ENCODE data around the gene ZDHHC8. TPM values are rescaled to one million over a fixed set of nuclear protein-coding genes. Genes with fewer than 3 reads are reported as not detected.

The ZDHHC8 gene
- total RNA-seq, 2 donors from 2014 or later = 41.6 to 47.6 TPM

GRCh38 chr22:20183101-20183500 is 51.5 kb downstream of the ZDHHC8 start:
- no peak for DNase-seq
- H3K27me3 Mint-ChIP-seq (ENCODE audit: low read depth) = no peaks in the 10 kb centered on the region
- H3K27ac Mint-ChIP-seq = no peak overlapping the region
- H3K36me3 Mint-ChIP-seq (ENCODE audit: insufficient read depth in 2 of 2) = no peaks in the 10 kb centered on the region
- no peak for ATAC-seq (replicated peaks in 1 of 2)
- no peaks in the 10 kb centered on the region for H3K9me3 Mint-ChIP-seq
- no peaks in the 10 kb centered on the region for H3K4me1 Mint-ChIP-seq (ENCODE audit: low read depth)
- no peak overlapping the region for H3K4me3 Mint-ChIP-seq

GRCh38 chr22:20183823-20184222 is 52.2 kb downstream of the ZDHHC8 start:
- H3K4me1 Mint-ChIP-seq (ENCODE audit: low read depth) = no peaks in the 10 kb centered on the region
- no peaks in the 10 kb centered on the region for H3K9me3 Mint-ChIP-seq
- H3K27ac Mint-ChIP-seq = no peak overlapping the region
- no peak overlapping the region for H3K4me3 Mint-ChIP-seq
- no peaks in the 10 kb centered on the region for H3K36me3 Mint-ChIP-seq (ENCODE audit: insufficient read depth in 2 of 2)
- ATAC-seq (replicated peaks in 1 of 2) (no peak), DNase-seq (no peak)
- H3K27me3 Mint-ChIP-seq (ENCODE audit: low read depth) = no peaks in the 10 kb centered on the region

DNA sequence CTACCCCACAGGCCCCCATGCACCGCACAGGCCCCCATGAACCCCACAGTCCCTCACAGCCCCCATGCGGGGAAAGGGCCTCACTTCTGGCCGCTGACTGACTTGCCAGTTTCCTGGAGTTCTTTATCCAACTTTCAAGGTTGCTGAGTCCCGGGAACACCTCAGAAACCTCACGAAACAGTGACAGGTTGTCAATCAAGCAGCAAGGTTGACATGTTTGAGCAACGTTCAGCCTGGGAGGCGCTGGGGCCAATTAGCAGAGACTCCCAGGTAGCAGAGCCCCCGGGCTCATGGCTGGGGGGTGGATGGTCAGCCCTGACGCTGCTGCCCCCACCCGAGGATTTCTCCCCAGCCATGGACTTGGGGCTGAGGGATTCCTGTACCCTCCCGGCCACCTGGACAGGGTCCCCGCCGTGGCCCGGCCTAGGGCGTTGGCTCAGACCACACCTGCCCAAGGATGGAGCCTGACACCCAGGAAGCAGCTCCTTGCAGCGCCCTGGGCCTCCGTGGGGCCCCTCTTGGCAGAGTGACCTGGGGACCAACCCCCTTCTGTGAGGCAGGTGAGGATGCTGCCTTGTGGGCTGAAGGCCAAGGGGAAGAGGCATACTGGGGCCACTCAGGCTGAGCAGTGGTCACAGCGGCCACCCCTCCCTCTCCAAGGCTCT is 53.0 kb downstream of the ZDHHC8 start:
- Mint-ChIP-seq H3K27me3 (ENCODE audit: low read depth) (no peaks in the 10 kb centered on the region), H3K36me3 (ENCODE audit: insufficient read depth in 2 of 2) (no peaks in the 10 kb centered on the region), H3K9me3 (no peaks in the 10 kb centered on the region), H3K4me3 (no peak overlapping the region), H3K4me1 (ENCODE audit: low read depth) (no peaks in the 10 kb centered on the region), H3K27ac (no peak overlapping the region)
- ATAC-seq (replicated peaks in 1 of 2) (no peak), DNase-seq (no peak)

DNA sequence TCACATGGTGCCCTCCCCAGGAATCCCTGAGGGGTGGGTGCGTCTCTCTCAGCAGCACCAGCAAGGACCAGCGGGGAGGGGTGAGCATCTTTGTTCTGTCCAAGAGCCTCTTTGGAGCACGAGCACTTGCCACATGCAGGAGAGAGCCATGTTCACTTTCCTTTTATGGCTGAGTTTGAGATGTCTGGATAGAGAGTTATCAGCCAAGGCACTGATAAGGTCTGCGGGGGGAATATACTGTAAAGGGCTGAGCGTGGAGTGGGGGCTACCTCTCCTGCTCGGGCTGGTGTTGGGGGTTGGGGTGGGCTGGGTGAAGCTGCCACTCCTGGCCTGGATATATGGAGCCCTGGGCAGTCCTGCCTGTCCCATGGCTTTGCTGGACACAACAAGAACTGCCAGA is 54.1 kb downstream of the ZDHHC8 start:
- H3K4me3 Mint-ChIP-seq = no peak overlapping the region
- no peaks in the 10 kb centered on the region for H3K9me3 Mint-ChIP-seq
- ATAC-seq (replicated peaks in 1 of 2) (no peak), DNase-seq (no peak)
- H3K27ac Mint-ChIP-seq = no peak overlapping the region
- H3K36me3 Mint-ChIP-seq (ENCODE audit: insufficient read depth in 2 of 2) = no peaks in the 10 kb centered on the region
- no peaks in the 10 kb centered on the region for H3K27me3 Mint-ChIP-seq (ENCODE audit: low read depth)
- no peaks in the 10 kb centered on the region for H3K4me1 Mint-ChIP-seq (ENCODE audit: low read depth)

- H3K27me3 Mint-ChIP-seq (ENCODE audit: low read depth) = no peaks in the 10 kb centered on the region
- no peak for DNase-seq
- no peaks in the 10 kb centered on the region for H3K4me1 Mint-ChIP-seq (ENCODE audit: low read depth)
- ATAC-seq (replicated peaks in 1 of 2) = no peak
- H3K36me3 Mint-ChIP-seq (ENCODE audit: insufficient read depth in 2 of 2) = no peaks in the 10 kb centered on the region
- H3K9me3 Mint-ChIP-seq = no peaks in the 10 kb centered on the region
- H3K27ac Mint-ChIP-seq = no peak overlapping the region
- no peak overlapping the region for H3K4me3 Mint-ChIP-seq
Measured at GRCh38 chr22:20186183-20186870, 54.7 kb downstream of the ZDHHC8 start.

DNA sequence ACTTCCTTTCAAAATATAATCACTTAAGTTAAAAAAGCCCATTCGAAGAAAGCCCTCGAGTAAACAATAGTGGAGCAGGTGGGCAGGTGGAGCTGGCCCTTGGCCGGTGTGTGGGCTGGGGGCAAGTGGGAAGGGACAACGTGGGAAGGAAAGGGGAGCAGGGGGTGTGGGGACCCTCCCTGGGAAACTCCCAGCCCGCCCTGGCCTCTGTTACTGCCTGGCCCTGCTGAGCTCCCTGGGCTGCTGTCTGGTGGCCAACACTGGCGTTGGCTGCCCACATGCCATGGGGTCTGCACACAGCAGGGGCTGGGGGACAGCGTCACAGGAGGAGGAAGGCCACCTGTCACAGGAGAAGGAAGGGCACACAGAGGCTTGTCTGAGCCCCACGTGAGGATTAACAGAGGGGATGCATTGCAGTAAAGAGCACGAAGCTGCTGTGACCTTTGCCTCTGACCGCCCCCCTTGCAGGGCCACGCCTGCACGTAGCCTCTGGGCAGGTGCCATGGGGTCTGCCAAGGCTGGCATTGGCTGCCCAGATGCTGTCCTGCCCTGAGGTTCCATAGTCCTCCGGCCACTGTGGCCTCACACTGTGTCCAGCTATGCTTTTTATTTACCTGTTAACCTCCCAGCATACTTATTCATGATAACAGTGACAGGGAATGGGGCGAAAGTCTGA is 55.4 kb downstream of the ZDHHC8 start:
- H3K27me3 Mint-ChIP-seq (ENCODE audit: low read depth) = no peaks in the 10 kb centered on the region
- H3K4me3 Mint-ChIP-seq = no peak overlapping the region
- H3K9me3 Mint-ChIP-seq = no peaks in the 10 kb centered on the region
- no peaks in the 10 kb centered on the region for H3K4me1 Mint-ChIP-seq (ENCODE audit: low read depth)
- DNase-seq (no peak), ATAC-seq (replicated peaks in 1 of 2) (no peak)
- no peaks in the 10 kb centered on the region for H3K36me3 Mint-ChIP-seq (ENCODE audit: insufficient read depth in 2 of 2)
- no peak overlapping the region for H3K27ac Mint-ChIP-seq

GRCh38 chr22:20187777-20188566 is 56.4 kb downstream of the ZDHHC8 start:
- no peak for ATAC-seq (replicated peaks in 1 of 2)
- no peaks in the 10 kb centered on the region for H3K9me3 Mint-ChIP-seq
- H3K27ac Mint-ChIP-seq = no peak overlapping the region

GRCh38 chr22:20188567-20188877 is 56.9 kb downstream of the ZDHHC8 start:
- Mint-ChIP-seq H3K36me3 (ENCODE audit: insufficient read depth in 2 of 2) (no peaks in the 10 kb centered on the region), H3K9me3 (no peaks in the 10 kb centered on the region), H3K27me3 (ENCODE audit: low read depth) (no peaks in the 10 kb centered on the region), H3K4me1 (ENCODE audit: low read depth) (no peaks in the 10 kb centered on the region), H3K4me3 (no peak overlapping the region), H3K27ac (no peak overlapping the region)
- DNase-seq = no peak
- no peak for ATAC-seq (replicated peaks in 1 of 2)

More at GRCh38 chr22:20187777-20188566, 56.4 kb downstream of the ZDHHC8 start:
- Mint-ChIP-seq H3K27me3 (ENCODE audit: low read depth) (no peaks in the 10 kb centered on the region), H3K4me1 (ENCODE audit: low read depth) (no peaks in the 10 kb centered on the region), H3K36me3 (ENCODE audit: insufficient read depth in 2 of 2) (no peaks in the 10 kb centered on the region), H3K4me3 (no peak overlapping the region)
- no peak for DNase-seq

- no peaks in the 10 kb centered on the region for H3K36me3 Mint-ChIP-seq (ENCODE audit: insufficient read depth in 2 of 2)
- H3K27me3 Mint-ChIP-seq (ENCODE audit: low read depth) = no peaks in the 10 kb centered on the region
- no peaks in the 10 kb centered on the region for H3K9me3 Mint-ChIP-seq
- no peaks in the 10 kb centered on the region for H3K4me1 Mint-ChIP-seq (ENCODE audit: low read depth)
- no peak overlapping the region for H3K27ac Mint-ChIP-seq
- H3K4me3 Mint-ChIP-seq = no peak overlapping the region
- no peak for ATAC-seq (replicated peaks in 1 of 2)
- no peak for DNase-seq
Measured at GRCh38 chr22:20191000-20191515, 59.5 kb downstream of the ZDHHC8 start.

GRCh38 chr22:20191803-20192202 is 60.2 kb downstream of the ZDHHC8 start:
- Mint-ChIP-seq H3K4me3 (no peak overlapping the region), H3K9me3 (no peaks in the 10 kb centered on the region), H3K27me3 (ENCODE audit: low read depth) (no peaks in the 10 kb centered on the region), H3K27ac (no peak overlapping the region), H3K36me3 (ENCODE audit: insufficient read depth in 2 of 2) (no peaks in the 10 kb centered on the region), H3K4me1 (ENCODE audit: low read depth) (no peaks in the 10 kb centered on the region)
- DNase-seq (no peak), ATAC-seq (replicated peaks in 1 of 2) (no peak)

GRCh38 chr22:20192293-20192971 is 60.8 kb downstream of the ZDHHC8 start:
- H3K36me3 Mint-ChIP-seq (ENCODE audit: insufficient read depth in 2 of 2) = no peaks in the 10 kb centered on the region
- DNase-seq (no peak), ATAC-seq (replicated peaks in 1 of 2) (no peak)
- H3K4me3 Mint-ChIP-seq = no peak overlapping the region
- no peak overlapping the region for H3K27ac Mint-ChIP-seq
- no peaks in the 10 kb centered on the region for H3K4me1 Mint-ChIP-seq (ENCODE audit: low read depth)
- H3K9me3 Mint-ChIP-seq = no peaks in the 10 kb centered on the region
- H3K27me3 Mint-ChIP-seq (ENCODE audit: low read depth) = no peaks in the 10 kb centered on the region

GRCh38 chr22:20192972-20193760 is 61.6 kb downstream of the ZDHHC8 start:
- Mint-ChIP-seq H3K27ac (no peak overlapping the region), H3K27me3 (ENCODE audit: low read depth) (no peaks in the 10 kb centered on the region), H3K4me3 (no peak overlapping the region), H3K36me3 (ENCODE audit: insufficient read depth in 2 of 2) (no peaks in the 10 kb centered on the region), H3K4me1 (ENCODE audit: low read depth) (no peaks in the 10 kb centered on the region), H3K9me3 (no peaks in the 10 kb centered on the region)
- DNase-seq (no peak), ATAC-seq (replicated peaks in 1 of 2) (no peak)

Data from activated T-cell treated with anti-CD3 and anti-CD28 coated beads, Interleukin-2, amount 50 U/mL, for 72 hours (primary cell).